ENCODE data around the gene LIN52.

DNA sequence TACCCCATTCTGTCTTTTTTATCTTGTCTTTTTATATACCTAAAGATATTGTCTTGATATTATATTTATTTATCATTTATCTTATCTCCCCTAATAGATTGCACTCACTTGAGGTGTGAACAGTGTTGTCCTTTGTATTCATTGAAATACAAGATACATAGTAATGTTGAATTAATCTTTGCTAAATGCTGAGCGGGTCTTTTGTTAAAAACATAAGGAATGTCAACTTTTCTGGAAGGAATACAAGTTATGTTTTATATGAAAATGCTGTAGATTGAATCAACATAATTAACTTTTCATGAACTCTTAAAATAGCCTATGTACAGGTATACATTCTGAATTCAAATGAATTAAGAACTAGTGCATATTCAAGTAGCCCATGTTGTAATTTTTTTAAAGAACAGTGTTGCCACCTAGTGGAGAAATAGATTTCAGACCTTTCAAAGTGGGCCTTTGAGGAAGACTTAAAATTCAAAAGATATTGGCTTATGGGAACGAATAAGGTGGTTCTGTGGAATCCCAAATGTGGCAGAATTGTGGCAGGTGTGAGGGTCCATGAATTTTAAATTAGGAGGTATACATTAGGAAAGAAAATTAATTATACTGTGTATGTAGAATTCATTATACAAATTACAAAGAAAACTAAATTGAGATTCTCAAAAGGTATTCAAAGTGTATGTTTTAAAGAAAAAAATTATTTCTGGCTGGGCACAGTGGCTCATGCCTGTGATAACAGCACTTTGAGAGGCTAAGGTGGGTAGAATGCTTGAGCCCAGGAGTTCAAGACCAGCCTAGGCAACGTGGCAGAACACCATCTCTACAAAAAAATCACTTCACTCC, 46.5 kb upstream of the LIN52 start:
- TF ChIP-seq, protein P1, sequence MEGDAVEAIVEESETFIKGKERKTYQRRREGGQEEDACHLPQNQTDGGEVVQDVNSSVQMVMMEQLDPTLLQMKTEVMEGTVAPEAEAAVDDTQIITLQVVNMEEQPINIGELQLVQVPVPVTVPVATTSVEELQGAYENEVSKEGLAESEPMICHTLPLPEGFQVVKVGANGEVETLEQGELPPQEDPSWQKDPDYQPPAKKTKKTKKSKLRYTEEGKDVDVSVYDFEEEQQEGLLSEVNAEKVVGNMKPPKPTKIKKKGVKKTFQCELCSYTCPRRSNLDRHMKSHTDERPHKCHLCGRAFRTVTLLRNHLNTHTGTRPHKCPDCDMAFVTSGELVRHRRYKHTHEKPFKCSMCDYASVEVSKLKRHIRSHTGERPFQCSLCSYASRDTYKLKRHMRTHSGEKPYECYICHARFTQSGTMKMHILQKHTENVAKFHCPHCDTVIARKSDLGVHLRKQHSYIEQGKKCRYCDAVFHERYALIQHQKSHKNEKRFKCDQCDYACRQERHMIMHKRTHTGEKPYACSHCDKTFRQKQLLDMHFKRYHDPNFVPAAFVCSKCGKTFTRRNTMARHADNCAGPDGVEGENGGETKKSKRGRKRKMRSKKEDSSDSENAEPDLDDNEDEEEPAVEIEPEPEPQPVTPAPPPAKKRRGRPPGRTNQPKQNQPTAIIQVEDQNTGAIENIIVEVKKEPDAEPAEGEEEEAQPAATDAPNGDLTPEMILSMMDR (IDR thresholded peaks at IDR 0.05) = peak; percentile 46 to 55 (median 51)
- TF ChIP-seq POLR2AphosphoS5 (IDR thresholded peaks at IDR 0.05) = no peak

Measured in breast epithelium (tissue), 3 donors.